Stimulated activated CD4-positive, alpha-beta T cell treated with anti-CD3 and anti-CD28 coated beads, TNF-alpha, amount 100 ng/mL, for 24 hours (primary cell): ENCODE results near the gene LPO.
A peak's percentile ranks its signal among the peaks of the same experiment; 100 is the strongest.

Experiments used
- DNase-seq, 3 experiments: peaks; one replicate each; pipeline ENCODE4 v3.0.0-alpha.2; 2020; ENCODE audit warnings: low read depth in 3 of 3

The LPO gene

GRCh38 chr17:58229384-58229783 is 9.0 kb upstream of the LPO start:
- DNase-seq, result no peak

DNA sequence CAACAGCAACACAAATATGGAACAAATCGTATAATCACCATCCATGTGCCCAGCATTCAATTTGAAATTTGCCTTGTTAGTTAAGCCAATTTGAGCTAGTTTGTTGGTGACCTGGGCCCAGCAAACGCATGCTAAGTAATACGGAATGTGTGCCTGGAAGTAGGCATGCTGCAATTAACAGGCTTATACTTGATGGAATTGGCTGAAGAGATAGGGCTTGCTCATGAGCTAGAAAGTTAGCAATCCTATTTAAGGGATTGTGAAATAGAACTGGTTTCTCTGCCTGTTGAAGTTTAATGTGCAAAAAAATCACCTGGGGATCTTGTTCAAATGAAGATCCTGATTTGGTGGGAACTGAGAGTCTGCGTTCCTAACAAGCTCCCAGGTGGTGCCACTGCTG is 8.5 kb upstream of the LPO start:
- no peak for DNase-seq

DNA sequence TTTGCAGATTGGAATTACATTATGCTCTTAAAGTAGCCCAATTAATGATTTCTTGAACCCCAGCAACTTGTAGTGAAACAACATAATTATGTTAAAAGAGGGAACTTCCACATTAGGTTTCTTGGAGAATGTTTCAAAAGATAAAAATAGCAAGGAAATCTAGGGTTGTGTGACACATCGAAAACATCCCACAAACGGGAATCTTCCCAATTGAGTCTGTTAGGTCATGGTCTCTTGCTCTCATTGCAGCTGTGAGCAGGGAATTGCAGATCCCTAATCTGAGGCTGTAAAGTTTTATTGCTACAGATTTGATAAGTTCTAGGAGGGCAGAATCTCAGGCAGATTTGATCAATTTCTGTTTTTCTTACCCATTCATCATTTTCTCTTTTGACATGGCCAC is 6.7 kb upstream of the LPO start:
- no peak for DNase-seq

GRCh38 chr17:58232707-58233156 is 5.7 kb upstream of the LPO start:
- peak in 1 of 3 experiments; percentile 27 for DNase-seq

DNA sequence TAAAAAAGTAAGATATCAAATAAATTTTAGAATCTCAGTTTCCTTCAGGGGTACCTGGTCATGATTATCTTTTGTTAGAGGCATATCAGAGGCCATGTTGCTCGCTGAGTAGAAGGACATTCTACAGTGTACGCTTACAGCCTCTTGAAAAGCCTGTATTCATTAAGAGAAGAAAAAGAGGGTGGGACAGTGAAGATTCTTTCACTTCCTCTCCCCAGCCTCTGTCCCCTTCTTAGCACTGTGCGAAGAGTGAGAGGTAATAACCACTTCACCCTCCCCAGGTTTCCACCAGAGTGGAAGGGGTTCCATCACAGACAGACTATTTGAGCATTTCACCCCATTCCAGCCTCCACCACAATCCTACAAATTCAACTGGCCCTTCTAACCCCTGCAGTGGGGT is 4.8 kb upstream of the LPO start:
- no peak for DNase-seq

GRCh38 chr17:58234512-58234911 is 3.9 kb upstream of the LPO start:
- no peak for DNase-seq

DNA sequence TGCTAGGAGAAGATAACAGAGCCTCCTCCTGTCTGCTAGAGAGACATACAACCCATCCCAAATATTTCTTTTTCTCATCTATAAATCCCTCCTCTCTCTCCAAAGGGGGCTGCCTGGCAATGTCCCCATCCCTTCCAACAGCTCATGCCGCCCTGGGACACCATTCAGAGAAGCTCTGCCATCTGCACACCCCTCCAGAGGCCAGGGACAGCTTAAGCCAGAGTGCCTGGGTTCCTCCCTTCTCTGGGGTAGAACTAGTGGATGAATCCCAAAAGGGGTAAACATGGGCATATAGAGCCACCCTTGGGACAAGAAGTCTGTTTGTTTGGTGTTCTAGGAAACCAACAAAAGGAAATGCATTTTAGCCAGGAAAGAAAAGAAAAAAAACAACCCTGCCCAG is 2.6 kb upstream of the LPO start:
- no peak for DNase-seq

DNA sequence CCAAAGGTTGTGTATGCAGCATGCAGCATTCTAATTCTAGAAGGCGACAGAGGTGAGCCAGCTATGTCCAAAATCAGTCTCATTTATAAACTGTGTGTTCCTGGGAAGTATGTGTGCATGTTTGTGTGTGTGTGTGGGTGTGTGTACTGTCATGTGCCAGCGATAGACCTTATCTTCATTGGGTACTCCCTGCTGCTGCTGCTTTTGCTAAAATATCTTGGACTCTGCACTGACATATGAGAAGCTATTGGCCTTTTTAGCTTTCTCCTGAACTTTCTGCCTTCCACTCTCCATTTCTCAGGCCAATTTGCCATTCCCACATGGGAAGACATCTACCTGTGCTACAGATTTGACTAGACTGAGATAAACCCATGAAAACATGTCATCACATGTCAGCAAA is 2.0 kb upstream of the LPO start:
- DNase-seq, result no peak

GRCh38 chr17:58239987-58240386 is 1.6 kb downstream of the LPO start:
- no peak for DNase-seq

DNA sequence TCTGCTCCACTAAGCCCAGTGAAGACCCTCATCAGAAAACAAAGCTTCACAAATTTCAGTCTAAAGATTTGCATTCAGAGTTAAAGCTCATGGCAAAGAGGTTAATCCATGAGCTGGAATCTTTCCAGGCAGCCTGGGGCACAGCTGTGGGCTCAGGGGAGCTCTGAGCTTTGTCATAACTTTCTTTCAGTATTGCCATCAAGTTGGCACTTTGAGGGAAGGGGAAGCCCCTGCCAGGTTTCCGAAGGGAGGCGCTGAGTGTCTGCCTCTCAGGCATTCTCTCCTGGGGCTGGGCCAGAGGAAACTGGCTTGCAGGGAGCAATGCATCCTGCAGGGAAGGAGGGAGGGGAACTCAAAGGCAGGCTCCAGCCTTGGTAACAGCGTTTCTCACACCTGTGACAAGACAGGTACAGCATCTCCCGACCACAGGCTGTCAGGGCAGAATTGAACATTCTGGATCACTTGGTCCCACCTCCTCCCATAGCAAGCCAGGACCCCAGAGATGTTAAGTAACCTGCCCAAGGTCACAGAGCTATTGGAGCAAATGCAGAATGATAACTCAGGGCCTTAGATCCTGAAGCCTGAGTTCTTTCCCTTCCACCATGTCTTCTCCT is 3.9 kb downstream of the LPO start:
- DNase-seq, result peak in 1 of 3 experiments; percentile 22

- no peak for DNase-seq
These were observed 6.6 kb downstream of the LPO start for GRCh38 chr17:58244963-58245362.

DNA sequence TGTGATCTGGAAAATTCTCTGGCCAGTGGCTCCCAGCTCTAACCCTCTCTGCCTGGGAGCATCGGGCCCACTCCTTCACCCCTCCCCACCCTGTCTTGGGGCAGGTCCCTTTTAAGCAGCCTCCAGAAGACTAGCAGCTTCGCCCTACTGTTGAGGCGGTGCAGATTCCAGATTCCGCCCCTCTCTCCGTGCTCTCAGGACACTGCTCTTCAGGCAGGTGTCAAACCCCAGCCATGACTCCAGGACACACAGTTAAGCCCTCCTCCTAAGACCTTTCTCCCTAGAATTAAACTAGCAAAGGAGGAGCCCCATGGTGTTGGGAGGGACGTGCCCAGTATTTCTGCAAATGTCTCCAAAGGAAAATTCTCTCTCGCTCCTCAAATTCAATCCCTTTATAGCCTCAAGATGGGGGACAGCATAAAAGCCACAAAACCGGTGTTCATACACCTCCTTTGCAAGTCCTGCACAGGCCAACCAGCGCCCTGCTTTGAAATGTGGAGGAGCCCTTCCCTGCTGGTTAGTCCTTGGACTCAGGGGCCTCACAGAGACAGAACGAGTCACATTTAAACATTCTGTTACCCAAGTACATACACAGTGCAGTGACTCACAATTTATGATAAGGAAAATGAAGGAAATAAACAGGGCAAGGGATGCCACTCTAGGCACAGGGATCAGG is 7.2 kb downstream of the LPO start:
- no peak for DNase-seq

- no peak for DNase-seq
These were observed 7.8 kb downstream of the LPO start for GRCh38 chr17:58246104-58246740.

DNA sequence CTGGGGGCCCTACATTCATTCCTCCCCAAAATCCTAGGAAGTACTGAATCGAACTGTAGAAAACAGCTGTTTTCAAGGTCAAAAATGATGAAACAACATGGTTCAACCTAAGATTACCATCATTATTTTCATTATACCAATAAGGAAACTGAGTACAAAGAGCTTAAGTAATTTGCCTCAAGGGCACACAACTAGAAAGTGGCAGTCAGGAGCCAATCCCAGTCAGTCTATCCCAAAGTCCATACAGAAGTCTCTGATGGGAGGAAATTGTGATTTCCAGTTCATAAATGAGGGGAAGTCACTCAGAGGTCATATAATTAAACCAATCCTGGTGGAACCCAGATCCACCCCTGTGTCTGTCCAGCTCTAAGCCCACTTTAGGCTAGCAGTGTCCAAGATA is 8.4 kb downstream of the LPO start:
- DNase-seq, result no peak

DNA sequence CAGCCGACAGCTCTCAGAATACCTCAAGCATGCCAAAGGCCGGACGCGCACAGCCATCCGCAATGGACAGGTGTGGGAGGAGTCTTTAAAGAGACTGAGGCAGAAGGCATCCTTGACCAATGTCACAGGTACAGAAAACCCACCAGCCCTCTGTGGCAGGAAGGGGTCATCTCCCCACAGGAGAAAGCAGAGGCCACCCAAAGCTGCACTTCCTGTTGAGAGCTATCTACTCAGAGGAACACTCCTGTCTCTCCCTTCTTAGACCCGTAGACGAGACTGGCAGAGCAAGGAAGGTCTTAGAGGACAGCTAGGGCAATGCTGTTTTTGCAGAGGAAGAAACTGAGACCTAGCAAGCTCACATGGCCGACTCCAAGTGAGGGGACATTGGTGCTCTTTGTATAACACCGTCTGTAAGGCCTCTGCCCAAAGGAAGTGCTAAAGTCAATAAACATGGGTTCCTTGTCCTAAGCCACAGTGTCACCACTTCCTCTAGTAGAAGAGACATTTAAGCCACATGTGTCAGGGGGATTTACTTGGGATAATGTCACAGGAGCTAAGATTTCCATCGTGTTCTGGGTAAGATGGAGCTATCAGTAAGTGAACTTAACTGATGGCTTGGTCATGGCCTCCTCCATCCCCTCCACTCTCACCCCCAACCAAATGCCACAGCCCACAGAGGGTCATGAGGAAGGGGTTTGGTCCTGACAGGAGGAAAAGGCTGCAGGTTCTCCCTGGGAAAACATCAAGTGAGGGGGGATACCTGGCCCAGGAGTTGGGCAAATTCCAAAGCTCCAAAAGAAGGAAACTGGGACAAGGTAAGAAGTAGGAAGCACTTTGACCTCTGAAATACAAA is 9.4 kb downstream of the LPO start:
- no peak for DNase-seq

DNA sequence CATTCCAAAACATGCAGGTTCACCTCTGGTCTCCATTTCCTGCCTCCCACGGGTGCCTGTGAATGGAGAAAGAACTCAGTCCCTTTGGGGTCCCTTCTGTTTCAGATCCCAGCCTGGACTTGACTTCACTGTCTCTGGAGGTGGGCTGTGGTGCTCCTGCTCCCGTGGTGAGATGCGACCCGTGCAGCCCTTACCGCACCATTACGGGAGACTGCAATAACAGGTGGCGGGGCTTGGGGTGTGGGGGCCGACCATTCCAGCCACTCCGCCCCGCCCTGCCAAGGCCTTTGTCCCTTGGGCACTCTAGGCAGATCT is 10.5 kb downstream of the LPO start:
- no peak for DNase-seq

GRCh38 chr17:58249270-58250133 is 11.1 kb downstream of the LPO start:
- DNase-seq, result peak; percentile 64 to 74 (median 69)

- no peak for DNase-seq
These were observed 12.1 kb downstream of the LPO start for GRCh38 chr17:58250344-58251011.

GRCh38 chr17:58252141-58252540 is 13.8 kb downstream of the LPO start:
- DNase-seq, result no peak

GRCh38 chr17:58253082-58253481 is 14.7 kb downstream of the LPO start:
- no peak for DNase-seq

DNA sequence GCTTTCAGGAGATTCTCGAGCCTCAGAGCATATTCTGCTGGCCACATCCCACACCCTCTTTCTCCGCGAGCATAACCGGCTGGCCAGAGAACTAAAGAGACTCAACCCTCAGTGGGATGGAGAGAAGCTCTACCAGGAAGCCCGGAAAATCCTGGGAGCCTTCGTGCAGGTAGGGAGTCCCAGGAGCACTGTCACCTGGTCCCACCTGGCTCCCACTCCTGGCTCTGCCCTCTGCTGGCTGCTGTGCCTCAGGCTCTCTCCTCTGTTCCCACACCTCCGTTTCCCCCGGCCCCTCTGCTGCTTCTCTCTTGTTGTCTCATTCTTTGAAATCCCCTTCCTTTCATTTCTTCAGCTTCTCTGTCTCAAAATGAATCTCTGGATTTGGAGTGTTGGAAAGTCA is 16.4 kb downstream of the LPO start:
- DNase-seq, result no peak
